Heart left ventricle (tissue), 16 donors: ENCODE data around the gene PTPRS. TPM values are rescaled to one million over a fixed set of nuclear protein-coding genes. Genes with fewer than 3 reads are reported as not detected.

ENCODE experiments used
- ATAC-seq, 4 donors: fragments of 200-7000 bp; cut with Tn5 transposase; one replicate each; pipeline ENCODE4 v1.9.1; 2020 to 2022; ENCODE audit warnings: moderate library complexity in 4 of 4, mild to moderate bottlenecking in 3 of 4, moderate number of reproducible peaks in 1 of 4
- DNase-seq, 5 donors: peaks; one replicate each; pipeline ENCODE4 v3.0.0-alpha.2; 2020
- H3K27ac ChIP-seq, 12 donors: fragments of 200-600 bp; sonication (generic) in 4 of 12; one replicate each; pipeline versions ENCODE4 v1.5.0 to v1.8.0; 2016 to 2022; ENCODE audit warnings: mild to moderate bottlenecking in 2 of 12
- H3K27me3 ChIP-seq, 9 donors: fragments of 200-600 bp; sonication (generic) in 2 of 9; one replicate each; pipeline versions ENCODE4 v1.5.1 to v1.8.0; 2016 to 2022; ENCODE audit warnings: mild to moderate bottlenecking in 3 of 9
- H3K36me3 ChIP-seq, 9 donors: fragments of 200-600 bp; sonication (generic) in 2 of 9; one replicate each; pipeline versions ENCODE4 v1.5.0 to v1.8.0; 2018 to 2022; ENCODE audit warnings: mild to moderate bottlenecking in 2 of 9
- H3K4me1 ChIP-seq, 12 donors: fragments of 200-600 bp; sonication (generic) in 4 of 12; one replicate each; pipeline versions ENCODE4 v1.5.0 to v1.8.0; 2016 to 2022; ENCODE audit warnings: mild to moderate bottlenecking in 3 of 12
- H3K4me3 ChIP-seq, 12 donors: fragments of 200-600 bp; sonication (generic) in 4 of 12; one replicate each; pipeline versions ENCODE4 v1.5.0 to v1.8.0; 2017 to 2022; ENCODE audit warnings: mild to moderate bottlenecking in 9 of 12, moderate library complexity in 4 of 12
- H3K9me3 ChIP-seq, 12 donors: fragments of 200-600 bp; sonication (generic) in 4 of 12; one replicate each; pipeline versions ENCODE4 v1.5.0 to v1.8.0; 2016 to 2022; ENCODE audit warnings: mild to moderate bottlenecking in 1 of 12
- CTCF ChIP-seq, 12 donors: fragments of 200-600 bp; sonication (generic) in 4 of 12; IDR thresholded peaks; one replicate each; pipeline versions ENCODE4 v1.5.0 to v1.8.0; 2018 to 2022; ENCODE audit warnings: antibody characterized with exemption in 12 of 12, mild to moderate bottlenecking in 5 of 12
- POLR2A ChIP-seq, 2 donors: fragments of 450-650 bp; IDR thresholded peaks; one replicate each; pipeline ENCODE4 v1.6.1; 2017; ENCODE audit warnings: antibody characterized with exemption in 2 of 2, mild to moderate bottlenecking in 2 of 2, moderate library complexity in 2 of 2
- WGBS, 4 donors: extraction: QIAGEN DNeasy Blood & Tissue Kit in 2 of 4; methylation state at CpG; one replicate each; pipeline versions ENCODE4 v1.1.5 to v1.1.7; 2013 to 2018; 5-methylcytosine and 5-hydroxymethylcytosine counted together
- intact Hi-C, 10 donors: fragments of 100-400 bp; cut with DNase I; formaldehyde crosslinking; loops; one replicate each; pipeline versions ENCODE4 v1.11.1 to v1.14.2; 2022
- polyA plus RNA-seq, 2 donors: library from polyadenylated mRNA; stranded (reverse); fragments of 200-250 nt; gene quantifications; one replicate each; pipeline ENCODE4 v1.2.3, GENCODE V29; 2013
- total RNA-seq, 9 donors: library from RNA; depleted of rRNA in 2 of 9; stranded (reverse); fragments of >200 nt in 2 of 9; fragmentation: NEBNext Ultra II Directional in 3 of 9; extraction: Animal tissue kit (Norgen Biotek cat#: 25700) in 3 of 9; gene quantifications; one replicate each; pipeline versions ENCODE4 v1.1.0 to v1.2.4, GENCODE V29; 2016 to 2023
- donor health status: ischemic (EF 13 %, LVEDD 7.1; RV severe dilation, severe dysfunction).
- donor health status: healthy with polysubstance abuse.
- donor health status: DM: no; HTN: yes; CAD: no.
- donor health status: DM: no; HTN: no; CAD: no.
- donor health status: ischemic (EF 25% LVEDD 6.9; RV normal size, moderate dysfunction).
- donor health status: ischemic (EF 25% LVEDD 5.7; RV mildly dilated, moderate dysfunction).
- donor health status: healthy.
- donor health status: DM: yes; HTN: yes; CAD: no.
- donor health status: ischemic (EF 35%, LVEDD 5.7; RV mildly dilated, moderate dysfunction).
- donor health status: nonischemic (EF 11% LVEDD 7.7; RV severe dilation, severe dysfunction).
- donor health status: DM: yes; HTN: yes; CAD: no.
- donor health status: PGD.
- donor health status: ischemic (EF 29% LVEDD 5.4; RV normal size, mild dysfunction).
- donor health status: nonischemic (EF 23%, LVEDD 6.1; RV moderate dilation, normal function).

Gene PTPRS
- total and polyA plus RNA-seq, 11 donors, result 6.3 to 113 (median 33.0) TPM

GRCh38 chr19:5361407-5361806, 20.8 kb upstream of the PTPRS start:
- no peak overlapping the region for H3K27ac ChIP-seq
- H3K36me3 ChIP-seq, result no peaks in the 10 kb centered on the region
- intact Hi-C loops, result no loop called here
- peaks cover 0 to 51% (median 7%) of the 10 kb centered on the region in 9 donors for H3K27me3 ChIP-seq
- DNase-seq (no peak), ATAC-seq (no peak)
- no peak overlapping the region for H3K4me3 ChIP-seq
- no peaks in the 10 kb centered on the region for H3K4me1 ChIP-seq
- TF ChIP-seq CTCF (IDR thresholded peaks at IDR 0.05), result no peak
- TF ChIP-seq POLR2A (IDR thresholded peaks at IDR 0.05), result no peak
- 85 to 90% (median 88%) methylated on average over 4 of the region's 4 CpGs for WGBS, 4 donors
- H3K9me3 ChIP-seq, result no peaks in the 10 kb centered on the region

GRCh38 chr19:5360003-5360780, 19.6 kb upstream of the PTPRS start:
- H3K27me3 ChIP-seq, result peaks cover 0 to 64% (median 7%) of the 10 kb centered on the region in 9 donors
- intact Hi-C loops, result no loop called here
- no peaks in the 10 kb centered on the region for H3K36me3 ChIP-seq
- H3K9me3 ChIP-seq, result no peaks in the 10 kb centered on the region
- no peak overlapping the region for H3K27ac ChIP-seq
- no peak for DNase-seq
- ATAC-seq, result no peak
- H3K4me3 ChIP-seq, result no peak overlapping the region
- no peak for TF ChIP-seq POLR2A (IDR thresholded peaks at IDR 0.05)
- TF ChIP-seq CTCF (IDR thresholded peaks at IDR 0.05), result no peak
- WGBS, 4 donors, result 65 to 76% (median 66%) methylated on average over 8 to 9 of the region's 9 CpGs
- H3K4me1 ChIP-seq, result no peaks in the 10 kb centered on the region

GRCh38 chr19:5358173-5358800, 17.7 kb upstream of the PTPRS start:
- Histone ChIP-seq H3K4me1 (no peaks in the 10 kb centered on the region), H3K27ac (no peak overlapping the region), H3K27me3 (peaks cover 0 to 66% (median 9%) of the 10 kb centered on the region in 9 donors), H3K36me3 (no peaks in the 10 kb centered on the region), H3K9me3 (no peaks in the 10 kb centered on the region), H3K4me3 (no peak overlapping the region)
- DNase-seq (no peak), ATAC-seq (no peak)
- 58 to 66% (median 59%) methylated on average over 9 of the region's 9 CpGs for WGBS, 4 donors
- TF ChIP-seq CTCF (IDR thresholded peaks at IDR 0.05) (no peak), POLR2A (IDR thresholded peaks at IDR 0.05) (no peak)
- intact Hi-C loops, result no loop called here

GRCh38 chr19:5357584-5357983, 17.0 kb upstream of the PTPRS start:
- no peak for DNase-seq
- no peaks in the 10 kb centered on the region for H3K36me3 ChIP-seq
- H3K4me3 ChIP-seq, result no peak overlapping the region
- no peaks in the 10 kb centered on the region for H3K9me3 ChIP-seq
- peaks cover 0 to 59% (median 9%) of the 10 kb centered on the region in 9 donors for H3K27me3 ChIP-seq
- no peak overlapping the region for H3K27ac ChIP-seq
- no peak for TF ChIP-seq POLR2A (IDR thresholded peaks at IDR 0.05)
- TF ChIP-seq CTCF (IDR thresholded peaks at IDR 0.05), result no peak
- no peak for ATAC-seq
- intact Hi-C loops, result no loop called here
- 67 to 76% (median 74%) methylated on average over 4 of the region's 4 CpGs for WGBS, 4 donors
- H3K4me1 ChIP-seq, result no peaks in the 10 kb centered on the region
